RWPE2 (cell line): ENCODE results near the gene EIF1.

ENCODE experiments used
- ATAC-seq: fragments of 200-7000 bp; cut with Tn5 transposase; 3 replicates; pipeline ENCODE4 v1.9.1; 2021; ENCODE audit warnings: low read depth
- DNase-seq: peaks from one replicate; pipeline ENCODE4 v3.0.0-alpha.2; 2020; ENCODE audit warnings: low spot score
- H3K27ac ChIP-seq: fragments of 450-650 bp; 2 replicates; pipeline ENCODE4 v1.5.1; 2017; ENCODE audit warnings: mild to moderate bottlenecking; ENCODE audit not compliant: poor library complexity, severe bottlenecking
- H3K27me3 ChIP-seq: fragments of 250-450 bp; sonication (Bioruptor Pico); 2 replicates; pipeline ENCODE4 v1.5.1; 2021; ENCODE audit warnings: mild to moderate bottlenecking, moderate library complexity; ENCODE audit not compliant: insufficient read depth, poor library complexity, severe bottlenecking
- H3K36me3 ChIP-seq: fragments of 250-450 bp; sonication (Bioruptor Pico); 2 replicates; pipeline ENCODE4 v1.5.1; 2020; ENCODE audit warnings: low read depth, mild to moderate bottlenecking, moderate library complexity
- H3K4me1 ChIP-seq: fragments of 250-450 bp; sonication (Bioruptor Pico); 2 replicates; pipeline ENCODE4 v1.5.1; 2021; ENCODE audit warnings: mild to moderate bottlenecking, moderate library complexity; ENCODE audit not compliant: insufficient read depth, poor library complexity, severe bottlenecking
- H3K4me3 ChIP-seq: fragments of 250-450 bp; sonication (Bioruptor Pico); 2 replicates; pipeline ENCODE4 v1.5.1; 2021; ENCODE audit warnings: mild to moderate bottlenecking, moderate library complexity; ENCODE audit not compliant: severe bottlenecking
- H3K9me3 ChIP-seq: fragments of 250-450 bp; sonication (Bioruptor Pico); 2 replicates; pipeline ENCODE4 v1.5.1; 2021; ENCODE audit warnings: mild to moderate bottlenecking, moderate library complexity; ENCODE audit not compliant: severe bottlenecking
- CTCF ChIP-seq: fragments of 450-650 bp; IDR thresholded peaks from one replicate; pipeline ENCODE4 v1.5.1; 2017; ENCODE audit warnings: mild to moderate bottlenecking, moderate library complexity; ENCODE audit not compliant: poor library complexity, severe bottlenecking

EIF1 gene

GRCh38 chr17:41664587-41665565 lies 23.8 kb upstream of the EIF1 start:
- Histone ChIP-seq H3K27ac (peak overlapping the region; percentile 67), H3K36me3 (no peaks in the 10 kb centered on the region), H3K27me3 (no peaks in the 10 kb centered on the region), H3K9me3 (no peaks in the 10 kb centered on the region), H3K4me1 (peaks cover 11% of the 10 kb centered on the region), H3K4me3 (no peak overlapping the region)
- DNase-seq (no peak), ATAC-seq (no peak)
- no peak for TF ChIP-seq CTCF

GRCh38 chr17:41665566-41666236 lies 23.0 kb upstream of the EIF1 start:
- H3K4me1 ChIP-seq = peaks cover 11% of the 10 kb centered on the region
- H3K9me3 ChIP-seq = no peaks in the 10 kb centered on the region
- DNase-seq (no peak), ATAC-seq (peak; percentile 90)
- H3K27ac ChIP-seq = peak overlapping the region; percentile 67
- H3K36me3 ChIP-seq = no peaks in the 10 kb centered on the region
- H3K27me3 ChIP-seq = no peaks in the 10 kb centered on the region
- peak overlapping the region; percentile 11 for H3K4me3 ChIP-seq
- TF ChIP-seq CTCF = peak; percentile 98

GRCh38 chr17:41666237-41666641 lies 22.4 kb upstream of the EIF1 start:
- no peaks in the 10 kb centered on the region for H3K27me3 ChIP-seq
- no peaks in the 10 kb centered on the region for H3K9me3 ChIP-seq
- H3K4me1 ChIP-seq = peaks cover 11% of the 10 kb centered on the region
- no peaks in the 10 kb centered on the region for H3K36me3 ChIP-seq
- TF ChIP-seq CTCF = peak; percentile 38
- no peak for DNase-seq
- H3K4me3 ChIP-seq = no peak overlapping the region
- H3K27ac ChIP-seq = peak overlapping the region; percentile 67
- peak; percentile 2; the same call in 2 of the 3 replicates for ATAC-seq

- ATAC-seq (peak; percentile 44), DNase-seq (no peak)
- Histone ChIP-seq H3K27me3 (no peaks in the 10 kb centered on the region), H3K27ac (peak overlapping the region; percentile 67), H3K4me3 (no peak overlapping the region), H3K4me1 (peaks cover 11% of the 10 kb centered on the region), H3K9me3 (no peaks in the 10 kb centered on the region), H3K36me3 (no peaks in the 10 kb centered on the region)
- TF ChIP-seq CTCF = peak; percentile 83
Observed at GRCh38 chr17:41666708-41667279, 21.9 kb upstream of the EIF1 start.
